Prostate gland (tissue), 2 donors: Measurements from ENCODE around the gene RPS10. TPM values are rescaled to one million over a fixed set of nuclear protein-coding genes. Genes with fewer than 3 reads are reported as not detected.

ENCODE experiments used
- DNase-seq: peaks from one replicate; pipeline ENCODE4 v3.0.0-alpha.2; 2019; ENCODE audit warnings: low spot score
- H3K27ac ChIP-seq, 2 donors: fragments of 200-600 bp; sonication (generic); 2 replicates each; pipeline ENCODE4 v1.5.1; 2017 to 2019
- H3K27me3 ChIP-seq: fragments of 200-600 bp; sonication (generic); replicated peaks from 2 replicates; pipeline ENCODE4 v1.5.1; 2019; ENCODE audit not compliant: insufficient read depth
- H3K36me3 ChIP-seq, 2 donors: fragments of 200-600 bp; sonication (generic); 1 replicate in 1 of 2; 2 replicates in 1 of 2; pipeline versions ENCODE4 v1.5.1 to v1.8.1; 2017 to 2019
- H3K4me1 ChIP-seq: fragments of 200-600 bp; sonication (generic); replicated peaks from 2 replicates; pipeline ENCODE4 v1.5.1; 2019
- H3K4me3 ChIP-seq, 2 donors: fragments of 200-600 bp; sonication (generic); 2 replicates each; pipeline ENCODE4 v1.5.1; 2017 to 2019
- H3K9me3 ChIP-seq: fragments of 200-600 bp; sonication (generic); 2 replicates; pipeline ENCODE4 v1.5.1; 2017
- POLR2A ChIP-seq: fragments of 450-650 bp; IDR thresholded peaks from one replicate; pipeline ENCODE4 v1.6.1; 2016; ENCODE audit warnings: antibody characterized with exemption, mild to moderate bottlenecking
- POLR2AphosphoS5 ChIP-seq: sonication (generic); formaldehyde crosslinking; IDR thresholded peaks from one replicate; pipeline ENCODE4 v1.6.1; 2017; ENCODE audit warnings: antibody characterized with exemption
- WGBS: methylation state at CpG from one replicate; pipeline ENCODE4 v1.1.5; 2018; 5-methylcytosine and 5-hydroxymethylcytosine counted together
- intact Hi-C: fragments of 100-400 bp; cut with DNase I; formaldehyde crosslinking; loops from one replicate; pipeline ENCODE4 v1.14.2; 2022
- total RNA-seq, 2 donors: library from RNA; depleted of rRNA; stranded (reverse); fragments of >200 nt; gene quantifications; one replicate each; pipeline ENCODE4 v1.1.0, GENCODE V29; 2016
- TF ChIP-seq, protein P1 (sequence below), 4 experiments: fragments of 200-600 bp in 2 of 4; fragments of 450-650 bp in 2 of 4; sonication (generic) in 2 of 4; IDR thresholded peaks; 1 replicate in 3 of 4; 2 replicates in 1 of 4; pipeline ENCODE4 v1.5.1; 2016 to 2019; ENCODE audit warnings: antibody characterized with exemption in 4 of 4, mild to moderate bottlenecking in 2 of 4, moderate library complexity in 2 of 4

RPS10 gene
- total RNA-seq, 2 donors from 2014 or later, result 1,707 to 2,711 TPM

DNA sequence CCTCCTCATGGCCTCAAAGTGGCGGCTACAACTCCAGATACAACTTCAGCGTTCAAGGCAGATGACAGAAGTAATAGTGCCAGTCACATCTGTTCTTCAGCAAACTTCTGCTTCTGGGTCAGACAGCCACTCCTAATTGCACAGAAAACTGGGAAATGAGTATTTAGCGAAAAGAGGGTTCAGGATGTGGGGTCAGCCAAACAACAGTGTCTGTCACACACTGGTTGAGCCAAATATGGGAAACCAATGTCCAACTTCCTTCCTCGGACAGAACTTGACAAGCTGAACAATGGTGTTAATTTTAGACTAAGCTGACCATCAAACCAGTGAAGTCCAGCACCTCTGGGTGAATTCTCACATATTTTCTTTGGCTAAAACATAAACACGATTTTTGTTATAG, 55.5 kb downstream of the RPS10 start:
- no peak overlapping the region for H3K4me3 ChIP-seq
- 82% methylated on average over 5 of the region's 5 CpGs for WGBS
- H3K27ac ChIP-seq, result no peak overlapping the region
- no peaks in the 10 kb centered on the region for H3K9me3 ChIP-seq
- H3K36me3 ChIP-seq, result no peaks in the 10 kb centered on the region
- TF ChIP-seq POLR2AphosphoS5, result peak; percentile 13
- TF ChIP-seq, protein P1, sequence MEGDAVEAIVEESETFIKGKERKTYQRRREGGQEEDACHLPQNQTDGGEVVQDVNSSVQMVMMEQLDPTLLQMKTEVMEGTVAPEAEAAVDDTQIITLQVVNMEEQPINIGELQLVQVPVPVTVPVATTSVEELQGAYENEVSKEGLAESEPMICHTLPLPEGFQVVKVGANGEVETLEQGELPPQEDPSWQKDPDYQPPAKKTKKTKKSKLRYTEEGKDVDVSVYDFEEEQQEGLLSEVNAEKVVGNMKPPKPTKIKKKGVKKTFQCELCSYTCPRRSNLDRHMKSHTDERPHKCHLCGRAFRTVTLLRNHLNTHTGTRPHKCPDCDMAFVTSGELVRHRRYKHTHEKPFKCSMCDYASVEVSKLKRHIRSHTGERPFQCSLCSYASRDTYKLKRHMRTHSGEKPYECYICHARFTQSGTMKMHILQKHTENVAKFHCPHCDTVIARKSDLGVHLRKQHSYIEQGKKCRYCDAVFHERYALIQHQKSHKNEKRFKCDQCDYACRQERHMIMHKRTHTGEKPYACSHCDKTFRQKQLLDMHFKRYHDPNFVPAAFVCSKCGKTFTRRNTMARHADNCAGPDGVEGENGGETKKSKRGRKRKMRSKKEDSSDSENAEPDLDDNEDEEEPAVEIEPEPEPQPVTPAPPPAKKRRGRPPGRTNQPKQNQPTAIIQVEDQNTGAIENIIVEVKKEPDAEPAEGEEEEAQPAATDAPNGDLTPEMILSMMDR (IDR thresholded peaks at IDR 0.05), result no peak
- intact Hi-C loops, result no loop called here
- no peaks in the 10 kb centered on the region for H3K4me1 ChIP-seq
- no peak for DNase-seq
- no peaks in the 10 kb centered on the region for H3K27me3 ChIP-seq

DNA sequence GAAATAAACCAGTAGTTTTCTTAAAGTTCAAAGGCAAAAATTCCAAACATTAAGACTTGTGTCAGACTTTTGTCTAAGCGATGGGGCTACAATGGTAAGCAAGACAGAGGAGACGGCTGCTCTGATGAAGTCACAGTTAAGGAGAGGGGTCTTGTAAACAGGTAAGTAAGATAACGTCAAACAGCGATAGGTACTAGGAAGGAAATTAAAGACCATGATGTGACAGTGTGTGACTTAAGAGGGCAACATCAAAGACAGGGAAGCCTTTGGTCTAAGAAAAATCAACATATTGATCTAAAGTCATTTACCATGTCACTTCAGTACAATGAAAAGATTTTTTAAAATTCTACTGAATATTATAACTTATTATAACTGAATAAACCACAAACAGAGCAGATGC, 56.5 kb downstream of the RPS10 start:
- Histone ChIP-seq H3K36me3 (no peaks in the 10 kb centered on the region), H3K4me3 (no peak overlapping the region), H3K27me3 (no peaks in the 10 kb centered on the region), H3K27ac (no peak overlapping the region), H3K9me3 (no peaks in the 10 kb centered on the region), H3K4me1 (no peaks in the 10 kb centered on the region)
- intact Hi-C loops, result no loop called here
- no peak for TF ChIP-seq POLR2A
- TF ChIP-seq, protein P1 (IDR thresholded peaks at IDR 0.05), result no peak
- no peak for TF ChIP-seq POLR2AphosphoS5
- WGBS, result 85% methylated on average over 4 of the region's 4 CpGs
- DNase-seq, result no peak

Other genes starting within 250 kb of the RPS10 start
- 100 to 1,000 TPM in 1 of 2 donors, 10 to 100 TPM in 1; 29.4 to 139 TPM for gene HMGA1, start 189.2 kb downstream of the RPS10 start, total RNA-seq
- gene SMIM29, start 177.1 kb downstream of the RPS10 start, total RNA-seq, result 10 to 100 TPM; 25.9 to 41.6 TPM
- gene NUDT3, start 33.4 kb downstream of the RPS10 start, total RNA-seq, result 10 to 100 TPM; 28.9 to 30.8 TPM
- gene PACSIN1, start 40.0 kb upstream of the RPS10 start, total RNA-seq, result under 1 TPM; 0.32 to 0.57 TPM
- 100 to 1,000 TPM; 165 to 738 TPM for gene SPDEF, start 130.3 kb upstream of the RPS10 start, total RNA-seq